Measurements from ENCODE around the gene TMEM86A. TPM values are rescaled to one million over a fixed set of nuclear protein-coding genes. Genes with fewer than 3 reads are reported as not detected.

Gene TMEM86A
- total RNA-seq, 1 donor from 2014 or later: 1.3 TPM

DNA sequence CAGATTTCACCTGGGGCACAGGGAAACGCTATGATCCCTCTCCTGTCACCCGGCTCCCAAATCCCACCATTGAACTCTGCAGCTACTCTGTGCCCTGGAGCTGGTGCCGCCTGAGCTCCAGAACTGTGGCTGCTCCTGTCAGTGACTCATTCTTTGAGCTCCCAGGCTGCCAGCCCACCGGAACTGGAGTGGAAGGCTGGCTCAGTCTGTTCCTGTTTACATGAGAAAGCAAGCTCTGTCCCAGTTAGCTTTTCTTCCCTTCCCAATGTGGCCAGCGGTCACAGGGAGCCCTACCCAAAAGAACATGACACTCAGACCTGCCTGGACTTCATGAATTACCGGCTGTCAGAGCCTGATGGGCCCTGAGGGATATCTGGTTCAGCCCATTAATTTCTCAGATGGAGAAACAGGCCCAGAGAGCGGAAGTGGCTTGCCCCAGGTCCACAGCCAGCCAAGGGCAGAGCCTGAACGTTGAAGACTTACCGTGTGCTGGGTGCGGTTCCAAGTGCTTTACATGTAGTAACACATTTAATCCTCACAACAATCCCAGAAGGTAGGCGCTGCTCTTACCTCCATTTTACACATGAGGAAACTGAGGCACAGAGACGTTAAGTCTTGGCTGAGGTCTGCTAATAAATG lies 51.2 kb downstream of the TMEM86A start:
- intact Hi-C loops (cut with micrococcal nuclease): no loop called here

DNA sequence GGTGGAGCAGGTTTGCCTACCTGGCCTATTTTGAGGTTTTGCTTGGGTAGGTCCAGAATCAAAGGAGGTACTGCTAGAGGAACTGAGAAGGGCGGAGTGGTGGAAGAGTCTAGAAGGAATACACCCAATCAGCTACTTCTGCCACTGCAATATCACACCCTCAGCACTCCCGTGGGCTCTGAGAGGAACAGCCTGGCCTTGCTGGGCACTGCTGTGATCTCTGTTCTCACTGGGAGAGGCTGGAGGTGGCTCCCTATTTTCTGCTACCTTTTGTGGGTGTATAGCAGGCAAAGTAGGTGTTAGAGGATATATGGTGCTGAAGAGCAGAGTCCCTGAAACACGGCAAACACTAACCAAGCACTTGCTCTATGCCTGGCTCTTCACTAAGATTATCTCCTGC lies 52.4 kb downstream of the TMEM86A start:
- intact Hi-C loops (cut with micrococcal nuclease): no loop called here

DNA sequence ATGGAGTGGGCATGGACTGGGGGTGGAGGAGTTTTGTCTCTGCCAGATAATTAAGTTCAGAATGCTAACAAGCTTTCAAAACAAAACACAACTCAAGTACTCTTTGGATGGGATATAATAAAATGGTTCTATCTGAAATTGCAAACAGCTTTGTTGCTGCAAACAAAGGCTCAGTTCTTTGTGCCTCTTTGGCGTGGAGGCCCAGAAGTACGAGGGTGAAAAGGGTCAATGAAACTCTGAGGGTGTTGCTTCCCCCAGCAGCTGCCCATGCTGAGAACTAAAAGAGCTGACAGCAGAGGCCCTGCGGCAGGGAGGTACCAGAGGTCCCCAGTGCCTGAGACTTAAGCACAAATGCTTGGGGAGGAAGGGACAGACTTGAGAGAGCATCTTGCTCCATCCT lies 53.9 kb downstream of the TMEM86A start:
- intact Hi-C loops (cut with micrococcal nuclease): no loop called here

DNA sequence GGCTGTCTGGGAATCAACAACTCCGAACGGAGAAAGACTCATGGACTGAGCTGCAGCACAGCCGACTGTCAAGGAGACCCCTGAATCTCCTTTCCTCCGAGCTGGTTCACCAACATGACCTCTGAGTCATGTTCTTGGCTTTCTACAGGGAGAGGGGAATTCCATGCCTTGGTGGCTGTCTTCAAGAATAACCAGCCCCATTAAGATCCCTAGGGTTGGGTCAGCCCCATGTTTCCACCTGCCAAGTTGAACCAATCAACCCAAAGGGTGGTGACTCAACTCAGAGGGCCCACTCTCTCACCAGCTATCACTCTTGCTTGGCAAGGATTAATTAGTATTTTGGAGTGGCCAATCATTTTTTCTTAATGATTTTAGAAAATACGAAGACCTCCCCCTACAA lies 55.7 kb downstream of the TMEM86A start:
- intact Hi-C loops (cut with micrococcal nuclease): no loop called here

Other genes starting within 250 kb of the TMEM86A start
- 0.07 TPM in 1 of 2 replicates, not detected in the other for gene LDHAL6A, start 242.9 kb upstream of the TMEM86A start, total RNA-seq
- gene TSG101, start 171.8 kb upstream of the TMEM86A start, total RNA-seq: 42.2 and 42.6 TPM in 2 replicates
- 26.9 and 31.4 TPM in 2 replicates for gene UEVLD, start 110.0 kb upstream of the TMEM86A start, total RNA-seq
- 4.6 and 5.3 TPM in 2 replicates for gene MISFA, start 99.0 kb upstream of the TMEM86A start, total RNA-seq
- gene SPTY2D1, start 64.4 kb upstream of the TMEM86A start, total RNA-seq: 38.6 and 39.8 TPM in 2 replicates
- gene IGSF22, start 27.4 kb downstream of the TMEM86A start, total RNA-seq: 0.85 and 1.0 TPM in 2 replicates
- gene PTPN5, start 93.0 kb downstream of the TMEM86A start, total RNA-seq: not detected in 2 replicates
- gene MRGPRX1, start 240.6 kb downstream of the TMEM86A start, total RNA-seq: not detected in 2 replicates

Measured in T-helper 1 cell treated with Interleukin-12 subunit alpha and Interleukin-12 subunit beta and Interleukin-4 antibody, amounts not matched to agents 30 ng/mL and 1 ng/mL, for 36 hours (primary cell).